Left colon (tissue), 2 donors: ENCODE measurements around the gene HAX1. TPM values are rescaled to one million over a fixed set of nuclear protein-coding genes. Genes with fewer than 3 reads are reported as not detected.
"Not testable (repeated sequence)": the region's sequence is repeated elsewhere in the genome, so short reads cannot be mapped to it uniquely, and the experiment has no call there.

Experiments used
- ATAC-seq: fragments of 200-7000 bp; cut with Tn5 transposase; one replicate; pipeline ENCODE4 v1.9.1; 2020; ENCODE audit warnings: mild to moderate bottlenecking, moderate library complexity
- DNase-seq, 2 donors: peaks; one replicate each; pipeline ENCODE4 v3.0.0-alpha.2; 2020
- intact Hi-C, 2 donors: fragments of 100-400 bp; cut with DNase I in 1 of 2; cut with micrococcal nuclease in 1 of 2; formaldehyde crosslinking; loops; one replicate each; pipeline versions ENCODE4 v1.11.2 to v1.14.0; 2022; cut with DNase I, micrococcal nuclease
- total RNA-seq, 2 donors: library from RNA; stranded (reverse); fragmentation: NEBNext Ultra II Directional; extraction: Animal tissue kit (Norgen Biotek cat#: 25700); gene quantifications; one replicate each; pipeline ENCODE4 v1.2.1, GENCODE V29; 2021
- donor health status: DM: no; HTN: no; CAD: no.
- donor health status: DM: yes; HTN: yes; CAD: no.

Gene HAX1
- total RNA-seq, 2 donors from 2014 or later = 52.3 to 60.2 TPM

- peak; percentile 86 for ATAC-seq
- intact Hi-C loops = no loop called here
- DNase-seq = no peak
Observed at GRCh38 chr1:154320882-154321608, 48.6 kb downstream of the HAX1 start, which contains the start of gene AQP10. Gene AQP10 (plus strand): TSS chr1:154321093. CDS start chr1:154321156, 63 bp downstream.

- ATAC-seq, intact Hi-C loops, DNase-seq: not testable (repeated sequence)
Observed at GRCh38 chr1:154321609-154321934, 49.1 kb downstream of the HAX1 start.

- no peak for DNase-seq
- intact Hi-C loops = no loop called here
- ATAC-seq = no peak
Observed at GRCh38 chr1:154323493-154323892, 51.1 kb downstream of the HAX1 start.

- ATAC-seq (no peak), DNase-seq (no peak)
- intact Hi-C loops = no loop called here
Observed at GRCh38 chr1:154324241-154324640, 51.8 kb downstream of the HAX1 start.

- intact Hi-C loops = no loop called here
Observed at GRCh38 chr1:154324669-154325582, 52.5 kb downstream of the HAX1 start, which contains the start of gene ATP8B2. Gene ATP8B2 (plus strand): TSS chr1:154325525. CDS start chr1:154328142, 2,617 bp downstream.

More at GRCh38 chr1:154324669-154325582, 52.5 kb downstream of the HAX1 start, which contains the start of gene ATP8B2:
- DNase-seq (peak; percentile 64 to 76), ATAC-seq (peak; percentile 53)

Other genes starting within 250 kb of the HAX1 start
- under 1 TPM in 1 of 2 donors, not detected in 1; 0.06 TPM for gene NUP210L, start 117.6 kb upstream of the HAX1 start, total RNA-seq
- gene TPM3, start 80.5 kb upstream of the HAX1 start, total RNA-seq = 100 to 1,000 TPM; 490 to 491 TPM
- gene CFAP141, start 66.3 kb upstream of the HAX1 start, total RNA-seq = not detected
- gene UBAP2L, start 51.7 kb upstream of the HAX1 start, total RNA-seq = 10 to 100 TPM; 78.5 to 90.2 TPM
- gene AQP10, start 48.5 kb downstream of the HAX1 start, total RNA-seq = not detected
- 10 to 100 TPM in 1 of 2 donors, 1 to 10 TPM in 1; 4.5 to 11.9 TPM for gene ATP8B2, start 52.9 kb downstream of the HAX1 start, total RNA-seq
- gene IL6R, start 132.7 kb downstream of the HAX1 start, total RNA-seq = 10 to 100 TPM; 32.9 to 51.4 TPM
- gene TDRD10, start 229.6 kb downstream of the HAX1 start, total RNA-seq = 1 to 10 TPM in 1 of 2 donors, under 1 TPM in 1; 0.70 to 1.0 TPM
- gene SHE, start 229.8 kb downstream of the HAX1 start, total RNA-seq = 1 to 10 TPM; 3.4 TPM